GM21619 (cell line): ENCODE results near the gene LCN12.

ENCODE experiments used
- ATAC-seq: cut with Tn5 transposase; IDR thresholded peaks from one replicate; pipeline ENCODE4 v1.9.1; 2021; ENCODE audit not compliant: unreplicated experiment

Gene LCN12

DNA sequence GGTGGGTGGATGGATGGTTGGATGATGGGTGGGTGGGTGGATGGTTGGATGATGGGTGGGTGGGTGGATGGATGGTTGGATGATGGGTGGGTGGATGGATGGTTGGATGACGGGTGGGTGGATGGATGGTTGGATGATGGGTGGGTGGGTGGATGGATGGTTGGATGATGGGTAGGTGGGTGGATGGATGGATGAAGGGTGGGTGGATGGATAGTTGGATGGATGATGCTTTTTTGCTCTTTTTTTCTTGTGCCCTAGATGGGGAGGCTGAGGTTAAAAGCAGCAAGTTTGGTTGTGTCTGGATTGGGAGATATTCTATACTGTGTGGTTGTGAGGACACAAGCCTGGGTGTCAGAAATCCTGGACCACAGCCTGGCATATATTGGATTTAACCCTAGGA lies 5.4 kb downstream of the LCN12 start:
- ATAC-seq, result no peak

- no peak for ATAC-seq
Observed at GRCh38 chr9:136957901-136958300, 5.8 kb downstream of the LCN12 start.

- ATAC-seq, result no peak
Observed at GRCh38 chr9:136958473-136958872, 6.4 kb downstream of the LCN12 start.

- ATAC-seq, result no peak
Observed at GRCh38 chr9:136958898-136959850, 7.1 kb downstream of the LCN12 start.

- ATAC-seq, result no peak
Observed at GRCh38 chr9:136960212-136960937, 8.3 kb downstream of the LCN12 start.

- ATAC-seq, result no peak
Observed at GRCh38 chr9:136960938-136961275, 8.8 kb downstream of the LCN12 start.

- no peak for ATAC-seq
Observed at GRCh38 chr9:136961279-136962065, 9.4 kb downstream of the LCN12 start.

GRCh38 chr9:136962163-136962562 lies 10.1 kb downstream of the LCN12 start:
- ATAC-seq, result no peak

- ATAC-seq, result no peak
Observed at GRCh38 chr9:136962701-136963248, 10.7 kb downstream of the LCN12 start.

- no peak for ATAC-seq
Observed at GRCh38 chr9:136963341-136963740, 11.3 kb downstream of the LCN12 start.

GRCh38 chr9:136963751-136964150 lies 11.7 kb downstream of the LCN12 start:
- ATAC-seq, result no peak

GRCh38 chr9:136964171-136964689 lies 12.2 kb downstream of the LCN12 start:
- no peak for ATAC-seq

GRCh38 chr9:136964833-136965422 lies 12.9 kb downstream of the LCN12 start:
- no peak for ATAC-seq

GRCh38 chr9:136965771-136966484 lies 13.9 kb downstream of the LCN12 start:
- ATAC-seq, result no peak

DNA sequence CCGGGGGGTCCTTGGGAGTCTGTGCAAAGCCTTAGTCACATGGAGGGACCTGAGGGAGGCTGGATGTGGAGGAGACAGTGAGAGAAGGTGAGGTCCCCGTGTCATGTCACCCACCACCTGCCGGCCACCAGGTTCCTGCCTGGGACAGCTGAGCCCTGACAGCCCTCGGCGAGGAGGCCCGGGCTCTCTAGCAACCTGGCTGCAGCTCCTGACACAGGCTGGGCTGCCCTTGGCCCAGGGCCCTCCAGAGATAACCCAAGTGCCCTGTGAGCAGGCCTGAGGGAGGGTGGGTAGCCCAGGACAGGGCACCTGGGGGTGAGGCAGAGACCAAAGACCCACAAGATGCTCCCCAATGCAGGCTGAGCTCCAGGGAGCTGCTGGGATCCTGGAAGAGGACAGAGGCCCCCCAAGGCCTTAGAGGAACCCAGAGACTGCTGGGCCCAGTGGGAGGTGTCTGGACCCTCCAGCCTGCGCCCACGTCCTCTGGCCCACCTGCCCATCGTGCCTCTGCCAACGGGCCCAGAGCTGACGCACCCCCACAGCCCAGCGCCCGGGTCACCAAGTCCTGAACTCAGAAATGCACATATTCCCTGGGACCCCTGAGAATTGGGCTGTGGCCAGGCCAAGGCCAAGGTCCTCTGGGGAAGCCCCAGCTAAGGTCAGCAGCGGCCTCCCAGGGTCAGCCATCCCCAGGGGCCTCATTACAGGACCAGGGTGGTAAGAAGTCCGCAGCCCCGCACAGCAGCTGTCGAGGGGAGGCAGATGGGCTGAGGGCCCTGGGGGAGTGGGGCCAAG lies 16.5 kb downstream of the LCN12 start:
- ATAC-seq, result no peak

GRCh38 chr9:136969150-136969549 lies 17.1 kb downstream of the LCN12 start:
- ATAC-seq, result no peak

DNA sequence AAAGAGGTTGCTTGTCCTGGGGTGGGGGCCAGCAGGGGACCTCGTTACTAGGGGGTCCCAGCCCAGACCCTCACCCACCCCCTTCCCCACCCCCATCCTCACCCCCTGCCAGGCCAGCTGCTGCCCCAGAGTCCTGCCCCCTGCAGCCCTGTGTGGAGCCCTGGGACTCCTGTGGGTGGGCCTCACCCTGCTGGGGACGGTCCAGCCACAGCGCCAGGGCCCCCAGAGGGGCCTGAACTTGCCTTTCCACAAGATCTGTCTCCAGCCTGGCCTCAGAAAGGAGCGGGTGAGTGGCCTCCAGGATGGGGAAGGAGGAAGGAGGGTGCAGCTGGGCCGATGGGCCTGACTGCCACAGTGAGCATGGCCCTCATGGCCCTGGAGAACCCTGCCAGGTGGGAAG lies 17.7 kb downstream of the LCN12 start:
- ATAC-seq, result no peak

DNA sequence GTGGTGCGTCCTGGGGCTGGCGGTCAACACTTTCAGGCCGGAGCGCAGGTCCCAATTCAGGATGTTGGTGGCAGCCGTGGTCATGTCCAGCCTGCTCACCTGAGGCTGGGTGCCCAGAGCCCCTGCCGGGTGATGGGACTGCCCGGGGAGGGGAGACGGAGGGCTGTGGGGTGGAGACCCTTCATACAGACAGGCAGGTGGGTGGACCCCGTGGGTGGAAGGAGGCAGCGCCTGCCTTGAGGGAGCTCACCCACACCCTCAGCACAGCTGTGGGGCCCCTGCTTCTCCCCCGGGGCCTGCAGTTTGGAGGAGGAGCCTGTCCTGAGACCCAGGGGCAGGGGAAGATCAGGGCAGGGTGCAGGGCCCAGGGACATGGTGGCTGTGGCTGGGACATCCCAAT lies 18.3 kb downstream of the LCN12 start:
- no peak for ATAC-seq

GRCh38 chr9:136971746-136972145 lies 19.7 kb downstream of the LCN12 start:
- ATAC-seq, result no peak
